NCI-H2029 treated with DMSO at 0.1 percent for 48 hours (cell line): Measurements from ENCODE around the gene TLCD3A.
"Not testable (repeated sequence)": the region's sequence is repeated elsewhere in the genome, so short reads cannot be mapped to it uniquely, and the experiment has no call there.

ENCODE experiments used
- DNase-seq: peaks from one replicate; lab custom pipeline; 2025; lab: John Stamatoyannopoulos, UW

The TLCD3A gene

GRCh38 chr17:732067-732901 lies at the start of gene TLCD3A:
TLCD3A (plus strand) TSS chr17:732596; CDS start chr17:732648, 52 bp downstream.
- no peak for DNase-seq

GRCh38 chr17:683040-683439 lies 49.4 kb upstream of the TLCD3A start:
- no peak for DNase-seq

GRCh38 chr17:683499-684254 lies 48.7 kb upstream of the TLCD3A start:
- no peak for DNase-seq

- DNase-seq, result no peak
Measured at GRCh38 chr17:685006-685405, 47.4 kb upstream of the TLCD3A start.

- DNase-seq, result no peak
Measured at GRCh38 chr17:688100-688989, 44.1 kb upstream of the TLCD3A start.

GRCh38 chr17:689556-690275 lies 42.7 kb upstream of the TLCD3A start:
- no peak for DNase-seq

- no peak for DNase-seq
Measured at GRCh38 chr17:690361-690760, 42.0 kb upstream of the TLCD3A start.

- no peak for DNase-seq
Measured at GRCh38 chr17:691423-691822, 41.0 kb upstream of the TLCD3A start.

- no peak for DNase-seq
Measured at GRCh38 chr17:692116-692515, 40.3 kb upstream of the TLCD3A start.

- DNase-seq, result no peak
Measured at GRCh38 chr17:693791-694638, 38.4 kb upstream of the TLCD3A start.

GRCh38 chr17:696369-696768 lies 36.0 kb upstream of the TLCD3A start:
- no peak for DNase-seq

GRCh38 chr17:697682-698081 lies 34.7 kb upstream of the TLCD3A start:
- DNase-seq, result no peak

- DNase-seq, result not testable (repeated sequence)
Measured at GRCh38 chr17:698096-698495, 34.3 kb upstream of the TLCD3A start.

- DNase-seq, result no peak
Measured at GRCh38 chr17:699345-699744, 33.1 kb upstream of the TLCD3A start.

- DNase-seq, result peak; percentile 5
Measured at GRCh38 chr17:700504-701094, 31.8 kb upstream of the TLCD3A start.

- DNase-seq, result no peak
Measured at GRCh38 chr17:703081-703875, 29.1 kb upstream of the TLCD3A start.

GRCh38 chr17:704111-704864 lies 28.1 kb upstream of the TLCD3A start:
- DNase-seq, result no peak

- no peak for DNase-seq
Measured at GRCh38 chr17:705011-705410, 27.4 kb upstream of the TLCD3A start.

- DNase-seq, result no peak
Measured at GRCh38 chr17:705863-706262, 26.5 kb upstream of the TLCD3A start.
